WTC11 (cell line): ENCODE data around the gene VSNL1. TPM values are rescaled to one million over a fixed set of nuclear protein-coding genes. Genes with fewer than 3 reads are reported as not detected.

Source experiments
- ATAC-seq: fragments of 200-7000 bp; cut with Tn5 transposase; 2 replicates; pipeline ENCODE4 v1.10.0; 2021; ENCODE audit warnings: mild to moderate bottlenecking, moderate library complexity
- CTCF ChIA-PET: fragments of 300-600 bp; sonication (Branson Sonifier 250); formaldehyde crosslinking; loops from one replicate; lab custom pipeline; 2021; ENCODE audit warnings: antibody characterized with exemption; lab: Charles Lee
- POLR2A ChIA-PET: fragments of 350-600 bp; sonication (Branson Sonifier 250); formaldehyde crosslinking; loops from one replicate; lab custom pipeline; 2021; ENCODE audit warnings: antibody characterized with exemption; lab: Charles Lee
- DNase-seq: peaks from one replicate; pipeline ENCODE4 v3.0.0; 2021; ENCODE audit warnings: low spot score
- H3K27ac Mint-ChIP-seq: 2 replicates; pipeline ENCODE4 v1.8.0; 2021; ENCODE audit warnings: mixed read lengths
- H3K27me3 Mint-ChIP-seq: 2 replicates; pipeline ENCODE4 v1.8.0; 2021; ENCODE audit warnings: low read depth, mild to moderate bottlenecking, moderate library complexity, mixed read lengths
- H3K36me3 Mint-ChIP-seq: 2 replicates; pipeline ENCODE4 v1.8.0; 2021; ENCODE audit warnings: mixed read lengths
- H3K4me1 Mint-ChIP-seq: 2 replicates; pipeline ENCODE4 v1.8.0; 2022; ENCODE audit warnings: mixed read lengths
- H3K4me3 Mint-ChIP-seq: 2 replicates; pipeline ENCODE4 v1.8.0; 2021; ENCODE audit warnings: mild to moderate bottlenecking, moderate library complexity, mixed read lengths
- H3K9me3 Mint-ChIP-seq: 2 replicates; pipeline ENCODE4 v1.8.0; 2021; ENCODE audit warnings: mixed read lengths
- CBFB ChIP-seq: sonication (generic); formaldehyde crosslinking; IDR thresholded peaks from 2 replicates; pipeline ENCODE4 v1.8.1; 2022; ENCODE audit warnings: mild to moderate bottlenecking, low read depth, missing genetic modification reagents
- CREM ChIP-seq: sonication (generic); formaldehyde crosslinking; IDR thresholded peaks from 2 replicates; pipeline ENCODE4 v1.8.1; 2022; ENCODE audit warnings: mild to moderate bottlenecking, missing genetic modification reagents, moderate library complexity
- ETV6 ChIP-seq: sonication (generic); formaldehyde crosslinking; IDR thresholded peaks from 2 replicates; pipeline ENCODE4 v1.8.1; 2022; ENCODE audit warnings: mild to moderate bottlenecking, missing genetic modification reagents
- FOXJ3 ChIP-seq: sonication (generic); formaldehyde crosslinking; IDR thresholded peaks from 2 replicates; pipeline ENCODE4 v1.9.0; 2021; ENCODE audit warnings: missing genetic modification reagents, mild to moderate bottlenecking, borderline replicate concordance
- FOXP1 ChIP-seq: sonication (generic); formaldehyde crosslinking; IDR thresholded peaks from 2 replicates; pipeline ENCODE4 v1.8.0; 2022; ENCODE audit warnings: missing genetic modification reagents, mild to moderate bottlenecking, moderate library complexity, borderline replicate concordance
- GABPB1 ChIP-seq: sonication (generic); formaldehyde crosslinking; IDR thresholded peaks from 2 replicates; pipeline ENCODE4 v1.8.1; 2023; ENCODE audit warnings: mild to moderate bottlenecking, missing genetic modification reagents
- KAT7 ChIP-seq: sonication (generic); formaldehyde crosslinking; IDR thresholded peaks from 2 replicates; pipeline ENCODE4 v1.8.1; 2023; ENCODE audit warnings: missing genetic modification reagents, mild to moderate bottlenecking, borderline replicate concordance
- NR2C2 ChIP-seq: sonication (generic); formaldehyde crosslinking; IDR thresholded peaks from 2 replicates; pipeline ENCODE4 v1.8.0; 2022; ENCODE audit warnings: mild to moderate bottlenecking, missing genetic modification reagents
- OVOL2 ChIP-seq: fragments of 250-450 bp; sonication (Bioruptor Pico); IDR thresholded peaks from 2 replicates; pipeline ENCODE4 v1.9.0; 2021; ENCODE audit warnings: mild to moderate bottlenecking, borderline replicate concordance
- SOX15 ChIP-seq: fragments of 250-450 bp; sonication (Bioruptor Pico); IDR thresholded peaks from 2 replicates; pipeline ENCODE4 v1.9.0; 2021; ENCODE audit warnings: mild to moderate bottlenecking
- TEAD4 ChIP-seq: sonication (generic); formaldehyde crosslinking; IDR thresholded peaks from 2 replicates; pipeline ENCODE4 v1.8.0; 2022; ENCODE audit warnings: mild to moderate bottlenecking, missing genetic modification reagents
- ZNF121 ChIP-seq: sonication (generic); formaldehyde crosslinking; IDR thresholded peaks from 2 replicates; pipeline ENCODE4 v1.8.0; 2023; ENCODE audit warnings: missing genetic modification reagents
- ZNF317 ChIP-seq: sonication (generic); formaldehyde crosslinking; IDR thresholded peaks from 2 replicates; pipeline ENCODE4 v1.8.1; 2023; ENCODE audit warnings: low read depth, mild to moderate bottlenecking, moderate library complexity, missing genetic modification reagents, borderline replicate concordance
- ZNF396 ChIP-seq: fragments of 250-450 bp; sonication (Bioruptor Pico); IDR thresholded peaks from 2 replicates; pipeline ENCODE4 v1.8.0; 2021; ENCODE audit warnings: mild to moderate bottlenecking, moderate library complexity, borderline replicate concordance
- total RNA-seq: library from RNA; stranded (reverse); gene quantifications from 3 replicates; pipeline ENCODE4 v1.2.3, GENCODE V29; 2021
- TF ChIP-seq, protein P1 (sequence below): fragments of 250-450 bp; sonication (Bioruptor Pico); IDR thresholded peaks from 2 replicates; pipeline ENCODE4 v1.9.0; 2021; ENCODE audit warnings: moderate library complexity, mild to moderate bottlenecking, inconsistent platforms, borderline replicate concordance
- TF ChIP-seq, protein P2 (sequence below): sonication (generic); formaldehyde crosslinking; IDR thresholded peaks from 2 replicates; pipeline ENCODE4 v1.8.0; 2023; ENCODE audit warnings: missing genetic modification reagents, mild to moderate bottlenecking, borderline replicate concordance
- TF ChIP-seq, protein P3 (sequence below): sonication (generic); formaldehyde crosslinking; IDR thresholded peaks from 2 replicates; pipeline ENCODE4 v1.8.0; 2022; ENCODE audit warnings: missing genetic modification reagents
- TF ChIP-seq, protein P4 (sequence below): sonication (generic); formaldehyde crosslinking; IDR thresholded peaks from 2 replicates; pipeline ENCODE4 v1.8.1; 2023; ENCODE audit warnings: mild to moderate bottlenecking, missing genetic modification reagents, moderate library complexity
- TF ChIP-seq, protein P5 (sequence below): sonication (generic); formaldehyde crosslinking; IDR thresholded peaks from 2 replicates; pipeline ENCODE4 v1.8.0; 2023; ENCODE audit warnings: missing genetic modification reagents

VSNL1 gene
- total RNA-seq, 1 experiment from 2014 or later: 78.4 TPM

DNA sequence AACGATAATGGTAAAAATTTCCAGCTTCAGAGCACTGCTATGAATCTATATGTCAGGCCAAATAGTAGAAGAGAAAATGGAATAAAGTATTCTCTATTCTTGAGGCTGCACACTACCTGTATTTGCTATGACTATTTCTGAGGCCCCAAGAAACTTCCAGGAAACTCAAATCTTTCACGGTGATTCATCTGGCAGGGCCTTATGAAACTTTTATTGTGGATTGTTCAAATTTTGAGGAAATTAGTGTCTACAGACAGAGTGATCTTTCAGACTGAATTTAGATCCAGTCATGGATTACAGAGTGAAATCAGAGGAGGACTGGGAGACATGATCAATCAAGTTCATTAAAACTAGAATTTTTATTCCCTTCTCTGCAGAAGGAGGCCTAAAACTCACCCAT is 4.1 kb upstream of the VSNL1 start:
- ATAC-seq (no peak), DNase-seq (no peak)
- H3K4me3 Mint-ChIP-seq: no peak overlapping the region
- H3K36me3 Mint-ChIP-seq: peaks cover 4% of the 10 kb centered on the region
- POLR2A ChIA-PET: no interaction called here
- H3K27ac Mint-ChIP-seq: no peak overlapping the region; the same call in 1 of the 2 replicates
- H3K9me3 Mint-ChIP-seq: no peaks in the 10 kb centered on the region
- CTCF ChIA-PET: no interaction called here
- H3K27me3 Mint-ChIP-seq: peaks cover 8% of the 10 kb centered on the region
- TF ChIP-seq ZNF396 (CRISPR knock-in tag) (no peak), ZNF317 (CRISPR knock-in tag) (no peak), TEAD4 (CRISPR knock-in tag) (no peak)
- TF ChIP-seq, protein P1, sequence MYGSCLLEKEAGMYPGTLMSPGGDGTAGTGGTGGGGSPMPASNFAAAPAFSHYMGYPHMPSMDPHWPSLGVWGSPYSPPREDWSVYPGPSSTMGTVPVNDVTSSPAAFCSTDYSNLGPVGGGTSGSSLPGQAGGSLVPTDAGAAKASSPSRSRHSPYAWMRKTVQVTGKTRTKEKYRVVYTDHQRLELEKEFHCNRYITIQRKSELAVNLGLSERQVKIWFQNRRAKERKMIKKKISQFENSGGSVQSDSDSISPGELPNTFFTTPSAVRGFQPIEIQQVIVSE (CRISPR knock-in tag): no peak
- TF ChIP-seq, protein P2, sequence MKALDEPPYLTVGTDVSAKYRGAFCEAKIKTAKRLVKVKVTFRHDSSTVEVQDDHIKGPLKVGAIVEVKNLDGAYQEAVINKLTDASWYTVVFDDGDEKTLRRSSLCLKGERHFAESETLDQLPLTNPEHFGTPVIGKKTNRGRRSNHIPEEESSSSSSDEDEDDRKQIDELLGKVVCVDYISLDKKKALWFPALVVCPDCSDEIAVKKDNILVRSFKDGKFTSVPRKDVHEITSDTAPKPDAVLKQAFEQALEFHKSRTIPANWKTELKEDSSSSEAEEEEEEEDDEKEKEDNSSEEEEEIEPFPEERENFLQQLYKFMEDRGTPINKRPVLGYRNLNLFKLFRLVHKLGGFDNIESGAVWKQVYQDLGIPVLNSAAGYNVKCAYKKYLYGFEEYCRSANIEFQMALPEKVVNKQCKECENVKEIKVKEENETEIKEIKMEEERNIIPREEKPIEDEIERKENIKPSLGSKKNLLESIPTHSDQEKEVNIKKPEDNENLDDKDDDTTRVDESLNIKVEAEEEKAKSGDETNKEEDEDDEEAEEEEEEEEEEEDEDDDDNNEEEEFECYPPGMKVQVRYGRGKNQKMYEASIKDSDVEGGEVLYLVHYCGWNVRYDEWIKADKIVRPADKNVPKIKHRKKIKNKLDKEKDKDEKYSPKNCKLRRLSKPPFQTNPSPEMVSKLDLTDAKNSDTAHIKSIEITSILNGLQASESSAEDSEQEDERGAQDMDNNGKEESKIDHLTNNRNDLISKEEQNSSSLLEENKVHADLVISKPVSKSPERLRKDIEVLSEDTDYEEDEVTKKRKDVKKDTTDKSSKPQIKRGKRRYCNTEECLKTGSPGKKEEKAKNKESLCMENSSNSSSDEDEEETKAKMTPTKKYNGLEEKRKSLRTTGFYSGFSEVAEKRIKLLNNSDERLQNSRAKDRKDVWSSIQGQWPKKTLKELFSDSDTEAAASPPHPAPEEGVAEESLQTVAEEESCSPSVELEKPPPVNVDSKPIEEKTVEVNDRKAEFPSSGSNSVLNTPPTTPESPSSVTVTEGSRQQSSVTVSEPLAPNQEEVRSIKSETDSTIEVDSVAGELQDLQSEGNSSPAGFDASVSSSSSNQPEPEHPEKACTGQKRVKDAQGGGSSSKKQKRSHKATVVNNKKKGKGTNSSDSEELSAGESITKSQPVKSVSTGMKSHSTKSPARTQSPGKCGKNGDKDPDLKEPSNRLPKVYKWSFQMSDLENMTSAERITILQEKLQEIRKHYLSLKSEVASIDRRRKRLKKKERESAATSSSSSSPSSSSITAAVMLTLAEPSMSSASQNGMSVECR (CRISPR knock-in tag): no peak
- peaks cover 13% of the 10 kb centered on the region for H3K4me1 Mint-ChIP-seq

DNA sequence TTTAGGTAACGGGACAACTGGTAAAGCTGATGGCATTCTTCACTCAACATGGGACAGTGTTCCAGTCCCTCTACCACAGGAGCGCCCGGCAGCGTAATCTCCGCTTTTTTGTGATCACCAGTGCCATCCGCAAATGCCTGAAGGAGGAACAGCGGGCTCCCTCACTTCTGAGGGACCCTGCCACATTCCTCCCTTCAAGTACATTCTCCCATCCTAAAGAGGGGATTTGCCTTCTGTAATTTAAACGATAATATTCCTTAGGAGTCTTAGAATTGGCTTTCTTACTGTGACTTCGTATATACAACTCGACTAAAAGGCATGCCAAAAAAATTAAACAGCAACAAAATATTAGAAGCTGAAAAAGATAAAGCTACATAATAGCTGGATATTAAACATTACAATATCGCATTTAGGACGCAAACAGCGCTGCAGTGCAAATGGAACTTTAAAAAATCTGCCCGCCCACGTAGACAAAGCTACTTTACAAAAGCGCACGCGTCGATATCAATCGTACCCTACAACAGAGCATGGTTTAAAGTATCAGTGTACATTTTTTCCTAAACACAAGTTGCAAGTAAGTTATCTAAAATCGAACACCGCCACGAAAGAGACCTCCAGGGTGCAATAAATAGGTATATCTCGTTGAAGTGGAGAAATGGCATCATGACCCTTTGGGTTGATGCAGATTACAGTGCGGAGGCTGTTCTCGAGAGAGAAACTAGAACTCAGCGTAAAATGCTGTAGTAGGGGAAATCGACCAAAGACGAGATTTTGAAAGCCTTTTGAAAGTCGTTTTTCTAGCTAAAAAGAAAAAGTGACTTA is 2.3 kb upstream of the VSNL1 start:
- ChIA-PET CTCF (interaction anchor here (0.6 to 1.6 kb wide), 3 partner anchors 108 to 984 kb away, joined by 3 to 4 read pairs (median 4); no protein-coding TSS in a partner anchor), POLR2A (no interaction called here)
- ATAC-seq: peak; percentile 10
- Mint-ChIP-seq H3K4me3 (peak overlapping the region; percentile 93), H3K4me1 (peaks cover 26% of the 10 kb centered on the region), H3K9me3 (no peaks in the 10 kb centered on the region), H3K27ac (peak overlapping the region; percentile 78), H3K27me3 (peaks cover 8% of the 10 kb centered on the region), H3K36me3 (peaks cover 7% of the 10 kb centered on the region)
- peak; percentile 92 for TF ChIP-seq ZNF121 (CRISPR knock-in tag)
- TF ChIP-seq, protein P3, sequence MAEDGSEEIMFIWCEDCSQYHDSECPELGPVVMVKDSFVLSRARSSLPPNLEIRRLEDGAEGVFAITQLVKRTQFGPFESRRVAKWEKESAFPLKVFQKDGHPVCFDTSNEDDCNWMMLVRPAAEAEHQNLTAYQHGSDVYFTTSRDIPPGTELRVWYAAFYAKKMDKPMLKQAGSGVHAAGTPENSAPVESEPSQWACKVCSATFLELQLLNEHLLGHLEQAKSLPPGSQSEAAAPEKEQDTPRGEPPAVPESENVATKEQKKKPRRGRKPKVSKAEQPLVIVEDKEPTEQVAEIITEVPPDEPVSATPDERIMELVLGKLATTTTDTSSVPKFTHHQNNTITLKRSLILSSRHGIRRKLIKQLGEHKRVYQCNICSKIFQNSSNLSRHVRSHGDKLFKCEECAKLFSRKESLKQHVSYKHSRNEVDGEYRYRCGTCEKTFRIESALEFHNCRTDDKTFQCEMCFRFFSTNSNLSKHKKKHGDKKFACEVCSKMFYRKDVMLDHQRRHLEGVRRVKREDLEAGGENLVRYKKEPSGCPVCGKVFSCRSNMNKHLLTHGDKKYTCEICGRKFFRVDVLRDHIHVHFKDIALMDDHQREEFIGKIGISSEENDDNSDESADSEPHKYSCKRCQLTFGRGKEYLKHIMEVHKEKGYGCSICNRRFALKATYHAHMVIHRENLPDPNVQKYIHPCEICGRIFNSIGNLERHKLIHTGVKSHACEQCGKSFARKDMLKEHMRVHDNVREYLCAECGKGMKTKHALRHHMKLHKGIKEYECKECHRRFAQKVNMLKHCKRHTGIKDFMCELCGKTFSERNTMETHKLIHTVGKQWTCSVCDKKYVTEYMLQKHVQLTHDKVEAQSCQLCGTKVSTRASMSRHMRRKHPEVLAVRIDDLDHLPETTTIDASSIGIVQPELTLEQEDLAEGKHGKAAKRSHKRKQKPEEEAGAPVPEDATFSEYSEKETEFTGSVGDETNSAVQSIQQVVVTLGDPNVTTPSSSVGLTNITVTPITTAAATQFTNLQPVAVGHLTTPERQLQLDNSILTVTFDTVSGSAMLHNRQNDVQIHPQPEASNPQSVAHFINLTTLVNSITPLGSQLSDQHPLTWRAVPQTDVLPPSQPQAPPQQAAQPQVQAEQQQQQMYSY (CRISPR knock-in tag): peak; percentile 95
- no peak for TF ChIP-seq FOXJ3 (CRISPR knock-in tag)
- peak; percentile 48 for DNase-seq

DNA sequence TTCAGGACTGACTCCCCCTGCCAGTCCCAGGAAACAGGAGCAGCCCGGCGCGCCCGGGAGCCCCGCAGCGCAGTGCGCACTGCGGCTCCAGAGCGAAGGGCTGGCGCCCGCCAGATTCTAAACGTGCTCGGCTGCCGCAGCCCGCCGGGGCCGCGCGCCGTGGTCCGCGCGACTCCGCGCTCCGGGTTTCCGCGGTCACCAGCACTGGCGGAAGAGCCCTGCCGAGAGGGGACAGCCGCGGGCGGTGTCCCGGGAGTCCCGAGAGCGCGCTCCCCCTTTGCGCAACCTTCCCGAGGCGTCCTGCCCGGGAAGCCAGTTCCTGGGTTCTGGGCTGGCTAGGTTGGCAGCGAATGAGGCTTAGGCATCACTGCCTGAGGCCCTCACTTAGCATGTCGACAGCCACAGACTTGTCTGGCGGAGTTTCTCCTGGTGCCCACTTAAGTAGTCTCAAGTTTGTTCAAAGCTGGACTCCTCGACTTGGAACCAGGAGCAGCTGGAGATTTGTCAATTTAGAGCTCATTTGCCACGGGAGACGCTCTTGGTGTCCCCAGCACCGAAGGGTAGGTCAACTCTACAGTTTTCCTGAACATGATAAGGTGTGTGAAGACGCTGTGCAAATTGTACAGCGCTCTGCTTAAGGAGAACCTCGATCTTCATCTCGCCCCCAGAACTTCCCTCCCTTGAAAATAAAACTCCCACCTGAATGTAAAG is 1.5 kb upstream of the VSNL1 start:
- ATAC-seq (peak; percentile 29), DNase-seq (peak; percentile 75)
- Mint-ChIP-seq H3K9me3 (no peaks in the 10 kb centered on the region), H3K4me1 (peaks cover 30% of the 10 kb centered on the region), H3K27ac (peak overlapping the region; percentile 81), H3K27me3 (peaks cover 8% of the 10 kb centered on the region), H3K36me3 (peaks cover 7% of the 10 kb centered on the region), H3K4me3 (peak overlapping the region; percentile 93)
- ChIA-PET POLR2A (no interaction called here), CTCF (interaction anchor here (1.5 to 1.6 kb wide), 2 partner anchors 107 to 764 kb away, joined by 3 to 4 read pairs; no protein-coding TSS in a partner anchor)
- no peak for TF ChIP-seq KAT7
- peak; percentile 55; the same call in 1 of the 2 replicates for TF ChIP-seq FOXP1 (CRISPR knock-in tag)
- TF ChIP-seq ZNF121 (CRISPR knock-in tag): no peak
- TF ChIP-seq NR2C2 (CRISPR knock-in tag): no peak
- peak; percentile 72 for TF ChIP-seq GABPB1
- TF ChIP-seq CREM: no peak
- TF ChIP-seq, protein P4, sequence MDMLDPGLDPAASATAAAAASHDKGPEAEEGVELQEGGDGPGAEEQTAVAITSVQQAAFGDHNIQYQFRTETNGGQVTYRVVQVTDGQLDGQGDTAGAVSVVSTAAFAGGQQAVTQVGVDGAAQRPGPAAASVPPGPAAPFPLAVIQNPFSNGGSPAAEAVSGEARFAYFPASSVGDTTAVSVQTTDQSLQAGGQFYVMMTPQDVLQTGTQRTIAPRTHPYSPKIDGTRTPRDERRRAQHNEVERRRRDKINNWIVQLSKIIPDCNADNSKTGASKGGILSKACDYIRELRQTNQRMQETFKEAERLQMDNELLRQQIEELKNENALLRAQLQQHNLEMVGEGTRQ (CRISPR knock-in tag): peak; percentile 42; the same call in 1 of the 2 replicates
- TF ChIP-seq SOX15 (CRISPR knock-in tag): no peak
- TF ChIP-seq, protein P5, sequence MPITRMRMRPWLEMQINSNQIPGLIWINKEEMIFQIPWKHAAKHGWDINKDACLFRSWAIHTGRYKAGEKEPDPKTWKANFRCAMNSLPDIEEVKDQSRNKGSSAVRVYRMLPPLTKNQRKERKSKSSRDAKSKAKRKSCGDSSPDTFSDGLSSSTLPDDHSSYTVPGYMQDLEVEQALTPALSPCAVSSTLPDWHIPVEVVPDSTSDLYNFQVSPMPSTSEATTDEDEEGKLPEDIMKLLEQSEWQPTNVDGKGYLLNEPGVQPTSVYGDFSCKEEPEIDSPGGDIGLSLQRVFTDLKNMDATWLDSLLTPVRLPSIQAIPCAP (CRISPR knock-in tag): no peak
- no peak for TF ChIP-seq OVOL2 (CRISPR knock-in tag)
- peak; percentile 47; the same call in 1 of the 2 replicates for TF ChIP-seq ETV6 (CRISPR knock-in tag)
- TF ChIP-seq CBFB (CRISPR knock-in tag): 0 out of 2 replicates have a peak, but pooled peaks have one; percentile 89
